Natural killer cell (primary cell): ENCODE measurements around the gene GLT1D1. TPM values are rescaled to one million over a fixed set of nuclear protein-coding genes. Genes with fewer than 3 reads are reported as not detected.

Source experiments
- ATAC-seq, 3 donors: fragments of 150-1000 bp in 2 of 3; fragments of 200-7000 bp in 1 of 3; cut with Tn5 transposase; 1 replicate in 1 of 3; 2 replicates in 2 of 3; pipeline ENCODE4 v1.10.0; 2021; ENCODE audit warnings: mild to moderate bottlenecking in 2 of 3, moderate library complexity in 2 of 3
- DNase-seq, 2 donors: peaks; one replicate each; pipeline versions ENCODE4 v3.0.0 to v3.0.0-alpha.2; 2013 to 2021; ENCODE audit warnings: mixed read lengths in 1 of 2
- H3K27ac ChIP-seq: one replicate; pipeline ENCODE4 v1.5.1; 2013; ENCODE audit warnings: mild to moderate bottlenecking, low read length
- H3K27me3 ChIP-seq: one replicate; pipeline ENCODE4 v1.6.1; 2013; ENCODE audit warnings: low read length; ENCODE audit not compliant: control insufficient read depth, insufficient read depth
- H3K36me3 ChIP-seq: one replicate; pipeline ENCODE4 v1.6.1; 2013; ENCODE audit warnings: low read length; ENCODE audit not compliant: control insufficient read depth, insufficient read depth
- H3K4me1 ChIP-seq: one replicate; pipeline ENCODE4 v1.6.1; 2013; ENCODE audit warnings: low read length; ENCODE audit not compliant: control insufficient read depth, insufficient read depth
- H3K4me3 ChIP-seq: one replicate; pipeline ENCODE4 v1.5.1; 2013; ENCODE audit warnings: low read length
- H3K9me3 ChIP-seq: one replicate; pipeline ENCODE4 v1.6.1; 2013; ENCODE audit warnings: low read length; ENCODE audit not compliant: control insufficient read depth, insufficient read depth
- H3K27ac Mint-ChIP-seq, 2 donors: one replicate each; pipeline ENCODE4 v1.8.0; 2022; ENCODE audit warnings: mild to moderate bottlenecking in 2 of 2, mixed read lengths in 2 of 2, moderate library complexity in 1 of 2
- H3K27me3 Mint-ChIP-seq, 2 donors: one replicate each; pipeline ENCODE4 v1.8.0; 2022; ENCODE audit warnings: low read depth in 2 of 2, mixed read lengths in 2 of 2
- H3K36me3 Mint-ChIP-seq: one replicate; pipeline ENCODE4 v1.8.0; 2022; ENCODE audit warnings: mixed read lengths
- H3K4me1 Mint-ChIP-seq, 2 donors: one replicate each; pipeline ENCODE4 v1.8.0; 2022; ENCODE audit warnings: mixed read lengths in 2 of 2
- H3K4me3 Mint-ChIP-seq: one replicate; pipeline ENCODE4 v1.8.0; 2022; ENCODE audit warnings: mild to moderate bottlenecking, moderate library complexity, mixed read lengths
- H3K9me3 Mint-ChIP-seq, 2 donors: one replicate each; pipeline ENCODE4 v1.8.0; 2022; ENCODE audit warnings: mixed read lengths in 2 of 2
- WGBS: methylation state at CpG from one replicate; pipeline ENCODE4 v1.1.7; 2013; ENCODE audit warnings: missing lambda C conversion rate; ENCODE audit not compliant: insufficient coverage; 5-methylcytosine and 5-hydroxymethylcytosine counted together
- intact Hi-C: fragments of 100-400 bp; cut with micrococcal nuclease; formaldehyde crosslinking; loops from one replicate; pipeline ENCODE4 v1.14.2; 2022
- total RNA-seq, 4 donors: library from RNA; stranded (reverse); fragments of 120-200 nt in 1 of 4; gene quantifications; one replicate each; pipeline versions ENCODE4 v1.2.3 to v1.2.4, GENCODE V29; 2013 to 2022
- TF ChIP-seq, protein P1 (sequence below): fragments of 200-600 bp; IDR thresholded peaks from one replicate; pipeline ENCODE4 v1.8.0; 2022; ENCODE audit warnings: antibody characterized with exemption

GLT1D1 gene
- total RNA-seq, 3 donors from 2014 or later (not counting 1 experiment from before 2014, with no cell fraction given), result 0.33 to 3.2 (median 2.6) TPM

GRCh38 chr12:128813883-128814282 lies 39.4 kb upstream of the GLT1D1 start:
- peaks cover 79% of the 10 kb centered on the region for H3K4me1 ChIP-seq
- TF ChIP-seq, protein P1, sequence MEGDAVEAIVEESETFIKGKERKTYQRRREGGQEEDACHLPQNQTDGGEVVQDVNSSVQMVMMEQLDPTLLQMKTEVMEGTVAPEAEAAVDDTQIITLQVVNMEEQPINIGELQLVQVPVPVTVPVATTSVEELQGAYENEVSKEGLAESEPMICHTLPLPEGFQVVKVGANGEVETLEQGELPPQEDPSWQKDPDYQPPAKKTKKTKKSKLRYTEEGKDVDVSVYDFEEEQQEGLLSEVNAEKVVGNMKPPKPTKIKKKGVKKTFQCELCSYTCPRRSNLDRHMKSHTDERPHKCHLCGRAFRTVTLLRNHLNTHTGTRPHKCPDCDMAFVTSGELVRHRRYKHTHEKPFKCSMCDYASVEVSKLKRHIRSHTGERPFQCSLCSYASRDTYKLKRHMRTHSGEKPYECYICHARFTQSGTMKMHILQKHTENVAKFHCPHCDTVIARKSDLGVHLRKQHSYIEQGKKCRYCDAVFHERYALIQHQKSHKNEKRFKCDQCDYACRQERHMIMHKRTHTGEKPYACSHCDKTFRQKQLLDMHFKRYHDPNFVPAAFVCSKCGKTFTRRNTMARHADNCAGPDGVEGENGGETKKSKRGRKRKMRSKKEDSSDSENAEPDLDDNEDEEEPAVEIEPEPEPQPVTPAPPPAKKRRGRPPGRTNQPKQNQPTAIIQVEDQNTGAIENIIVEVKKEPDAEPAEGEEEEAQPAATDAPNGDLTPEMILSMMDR, result no peak
- Mint-ChIP-seq H3K27ac (peak overlapping the region; percentile 99), H3K9me3 (no peaks in the 10 kb centered on the region), H3K27me3 (no peaks in the 10 kb centered on the region), H3K4me1 (peaks cover 87 to 92% of the 10 kb centered on the region in 2 donors), H3K36me3 (peaks cover 26% of the 10 kb centered on the region), H3K4me3 (peak overlapping the region; percentile 88)
- no peaks in the 10 kb centered on the region for H3K27me3 ChIP-seq
- H3K27ac ChIP-seq, result peak overlapping the region; percentile 97
- no peaks in the 10 kb centered on the region for H3K9me3 ChIP-seq
- peak; percentile 52 to 70 (median 63) for ATAC-seq
- 68% methylated on average over 10 of the region's 10 CpGs for WGBS
- DNase-seq, result peak; percentile 52 to 62
- peaks cover 21% of the 10 kb centered on the region for H3K36me3 ChIP-seq
- intact Hi-C loops, result loop anchor here (1.0 to 5.0 kb wide), 3 partner anchors 10 to 67 kb away; no protein-coding TSS in a partner anchor
- H3K4me3 ChIP-seq, result peak overlapping the region; percentile 22

GRCh38 chr12:128814411-128815261 lies 38.6 kb upstream of the GLT1D1 start:
- Histone ChIP-seq H3K27ac (peak overlapping the region; percentile 97), H3K27me3 (no peaks in the 10 kb centered on the region), H3K36me3 (peaks cover 18% of the 10 kb centered on the region), H3K4me3 (peak overlapping the region; percentile 22), H3K4me1 (peaks cover 82% of the 10 kb centered on the region), H3K9me3 (no peaks in the 10 kb centered on the region)
- Mint-ChIP-seq H3K9me3 (no peaks in the 10 kb centered on the region), H3K4me3 (peak overlapping the region; percentile 88), H3K4me1 (peaks cover 88 to 95% of the 10 kb centered on the region in 2 donors), H3K27me3 (no peaks in the 10 kb centered on the region), H3K27ac (peak overlapping the region; percentile 99), H3K36me3 (peaks cover 24% of the 10 kb centered on the region)
- TF ChIP-seq, protein P1, result no peak
- WGBS, result 68% methylated on average over 23 of the region's 25 CpGs
- intact Hi-C loops, result loop anchor here (1.0 to 5.0 kb wide), 3 partner anchors 10 to 67 kb away; no protein-coding TSS in a partner anchor
- ATAC-seq (peak; percentile 16 to 46 (median 41)), DNase-seq (peak; percentile 43 to 66)

DNA sequence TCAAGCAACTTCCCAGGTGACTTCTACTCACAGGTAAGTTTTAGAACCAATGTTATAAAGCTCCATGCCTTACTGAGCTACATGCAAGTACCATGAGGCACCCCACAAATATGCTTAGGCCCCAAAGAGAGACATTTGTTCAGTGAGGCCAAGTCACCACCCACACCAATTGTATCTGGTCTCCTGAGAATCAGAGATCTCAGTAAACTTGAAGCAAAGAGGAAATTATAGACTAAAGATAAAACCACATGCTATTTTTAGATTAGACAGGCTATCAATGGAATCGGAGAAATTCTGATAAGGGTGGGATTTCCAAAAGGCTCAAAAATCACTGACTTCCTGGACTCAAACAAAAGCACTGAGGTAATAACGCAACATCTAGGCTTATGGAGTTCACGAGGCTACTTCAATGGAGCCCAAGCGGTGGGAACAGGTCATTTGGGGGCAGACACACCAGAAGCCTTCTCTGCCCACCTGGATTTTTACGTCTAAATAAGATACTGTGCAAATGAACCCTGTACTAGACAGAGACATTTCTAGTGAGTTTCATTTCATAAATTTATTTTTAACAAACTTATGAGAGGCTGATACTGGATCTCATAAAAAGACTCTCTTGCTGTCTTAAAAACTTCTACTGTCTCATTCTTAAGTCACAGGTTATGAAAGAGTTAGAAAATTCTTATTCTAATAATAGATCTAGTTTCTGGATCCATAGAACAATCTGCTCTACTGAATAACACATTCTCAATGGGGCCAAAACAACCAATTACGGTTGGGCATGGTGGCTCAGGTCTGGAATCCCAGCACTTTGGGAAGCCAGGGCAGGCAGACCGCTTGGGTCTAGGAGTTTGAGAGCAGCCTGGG lies 37.3 kb upstream of the GLT1D1 start:
- Mint-ChIP-seq H3K27me3 (no peaks in the 10 kb centered on the region), H3K4me1 (peaks cover 88 to 94% of the 10 kb centered on the region in 2 donors), H3K9me3 (no peaks in the 10 kb centered on the region), H3K36me3 (peaks cover 16% of the 10 kb centered on the region), H3K4me3 (peak overlapping the region; percentile 88), H3K27ac (peak overlapping the region; percentile 99)
- intact Hi-C loops, result no loop called here
- peaks cover 86% of the 10 kb centered on the region for H3K4me1 ChIP-seq
- H3K27me3 ChIP-seq, result no peaks in the 10 kb centered on the region
- H3K4me3 ChIP-seq, result no peak overlapping the region
- peak overlapping the region; percentile 97 for H3K27ac ChIP-seq
- WGBS, result 77% methylated on average over 6 of the region's 7 CpGs
- ATAC-seq (no peak), DNase-seq (peak in 1 of 2 donors; percentile 11)
- H3K36me3 ChIP-seq, result peaks cover 16% of the 10 kb centered on the region
- no peaks in the 10 kb centered on the region for H3K9me3 ChIP-seq
- TF ChIP-seq, protein P1, result no peak
